Neural cell (in vitro differentiated cells): ENCODE measurements around the gene FBXL17. TPM values are rescaled to one million over a fixed set of nuclear protein-coding genes. Genes with fewer than 3 reads are reported as not detected.

Experiments
- H2AFZ ChIP-seq: fragments of 200-600, 300-800 bp; sonication (generic), shearing (Covaris generic); 2 replicates; pipeline ENCODE4 v1.6.0; 2014; ENCODE audit warnings: low read depth, mild to moderate bottlenecking, antibody characterized with exemption, low read length, moderate library complexity
- H3F3A ChIP-seq: fragments of 200-600 bp; shearing (Covaris generic); 2 replicates; pipeline ENCODE4 v1.6.1; 2016; ENCODE audit warnings: mild to moderate bottlenecking, moderate library complexity, mixed read lengths, antibody characterized with exemption, low read length; ENCODE audit not compliant: insufficient read depth, poor library complexity, severe bottlenecking
- H3K27ac ChIP-seq: fragments of 200-600, 300-800 bp; sonication (generic), shearing (Covaris generic); 2 replicates; pipeline ENCODE4 v1.5.1; 2014; ENCODE audit warnings: mild to moderate bottlenecking, low read length, moderate library complexity
- H3K27me3 ChIP-seq: fragments of 300-800, 200-600 bp; sonication (generic), shearing (Covaris generic); 2 replicates; pipeline ENCODE4 v1.6.0; 2014; ENCODE audit warnings: mild to moderate bottlenecking, low read depth, low read length, moderate library complexity; ENCODE audit not compliant: insufficient read depth
- H3K36me3 ChIP-seq: fragments of 300-800, 200-600 bp; sonication (generic), shearing (Covaris generic); 2 replicates; pipeline ENCODE4 v1.5.1; 2014; ENCODE audit warnings: mild to moderate bottlenecking, antibody characterized with exemption, low read length, moderate library complexity; ENCODE audit not compliant: insufficient read depth
- H3K4me2 ChIP-seq: fragments of 300-800, 200-600 bp; sonication (generic), shearing (Covaris generic); 2 replicates; pipeline ENCODE4 v1.6.0; 2014; ENCODE audit warnings: mild to moderate bottlenecking, low read length
- H3K4me3 ChIP-seq: fragments of 300-800, 200-600 bp; sonication (generic), shearing (Covaris generic); 2 replicates; pipeline ENCODE4 v1.5.1; 2014; ENCODE audit warnings: mild to moderate bottlenecking, low read length, moderate library complexity
- H3K79me2 ChIP-seq: fragments of 200-600 bp; shearing (Covaris generic); replicated peaks from 2 replicates; pipeline ENCODE4 v1.6.0; 2014; ENCODE audit warnings: mild to moderate bottlenecking, low read length, moderate library complexity; ENCODE audit not compliant: insufficient read depth
- H3K9ac ChIP-seq: fragments of 300-800, 200-600 bp; sonication (generic), shearing (Covaris generic); 2 replicates; pipeline ENCODE4 v1.6.1; 2016; ENCODE audit warnings: mild to moderate bottlenecking, low read length, mixed read lengths
- H3K9me2 ChIP-seq: fragments of 200-600 bp; shearing (Covaris generic); 2 replicates; pipeline ENCODE4 v1.6.1; 2016; ENCODE audit warnings: mild to moderate bottlenecking, low read length, mixed read lengths; ENCODE audit not compliant: insufficient read depth
- H3K9me3 ChIP-seq: fragments of 200-600, 300-800 bp; sonication (generic), shearing (Covaris generic); 2 replicates; pipeline ENCODE4 v1.6.1; 2016; ENCODE audit warnings: mild to moderate bottlenecking, mixed run types, low read length, moderate library complexity, mixed read lengths
- H4K20me1 ChIP-seq: fragments of 200-600 bp; shearing (Covaris generic); 2 replicates; pipeline ENCODE4 v1.6.1; 2016; ENCODE audit warnings: mild to moderate bottlenecking, mixed run types; ENCODE audit not compliant: insufficient read depth
- CTCF ChIP-seq: fragments of 450-650 bp; IDR thresholded peaks from 2 replicates; pipeline ENCODE4 v1.5.1; 2014; ENCODE audit warnings: antibody characterized with exemption, mild to moderate bottlenecking, moderate library complexity; ENCODE audit not compliant: poor library complexity, severe bottlenecking
- EP300 ChIP-seq: fragments of 450-650 bp; conservative IDR thresholded peaks from 2 replicates; pipeline ENCODE4 v1.6.1; 2014; ENCODE audit warnings: antibody characterized with exemption, mild to moderate bottlenecking, moderate library complexity; ENCODE audit not compliant: poor library complexity, severe bottlenecking
- EZH2 ChIP-seq: fragments of 200-600, 300-800 bp; shearing (Covaris generic), sonication (generic); IDR thresholded peaks from 2 replicates; pipeline ENCODE4 v1.6.1; 2014; ENCODE audit warnings: antibody characterized with exemption, low read length, borderline replicate concordance, mild to moderate bottlenecking; ENCODE audit not compliant: insufficient read depth, poor library complexity, severe bottlenecking
- MXI1 ChIP-seq: fragments of 450-650 bp; conservative IDR thresholded peaks from 2 replicates; pipeline ENCODE4 v1.6.1; 2014; ENCODE audit warnings: antibody characterized with exemption, mild to moderate bottlenecking; ENCODE audit not compliant: poor library complexity, severe bottlenecking
- POLR2AphosphoS5 ChIP-seq: IDR thresholded peaks from 2 replicates; pipeline ENCODE4 v1.6.1; 2012
- RAD21 ChIP-seq: fragments of 450-650 bp; conservative IDR thresholded peaks from 2 replicates; pipeline ENCODE4 v1.6.1; 2014; ENCODE audit warnings: antibody characterized with exemption, mild to moderate bottlenecking, moderate library complexity
- REST ChIP-seq: IDR thresholded peaks from 2 replicates; pipeline ENCODE4 v1.6.1; 2012; ENCODE audit warnings: borderline replicate concordance
- SMC3 ChIP-seq: fragments of 450-650 bp; conservative IDR thresholded peaks from 2 replicates; pipeline ENCODE4 v1.6.1; 2014; ENCODE audit warnings: antibody characterized with exemption, mild to moderate bottlenecking, moderate library complexity; ENCODE audit not compliant: poor library complexity
- TAF1 ChIP-seq: IDR thresholded peaks from 2 replicates; pipeline ENCODE4 v1.6.1; 2012; ENCODE audit warnings: low read depth
- polyA plus RNA-seq: library from polyadenylated mRNA; depleted of rRNA; stranded (reverse); fragments of >200 nt; gene quantifications from 2 replicates; pipeline ENCODE4 v1.2.3, GENCODE V29; 2014

Gene FBXL17
- polyA plus RNA-seq, 1 donor from 2014 or later: 19.6 TPM

GRCh38 chr5:108216890-108217289 is 165.0 kb downstream of the FBXL17 start:
- no peaks in the 10 kb centered on the region for H3K9me2 ChIP-seq
- H3K9me3 ChIP-seq: peaks cover 4% of the 10 kb centered on the region
- H3K79me2 ChIP-seq: no peaks in the 10 kb centered on the region
- H3K4me2 ChIP-seq: no peak overlapping the region
- H3K9ac ChIP-seq: no peak overlapping the region
- no peaks in the 10 kb centered on the region for H3F3A ChIP-seq
- no peak overlapping the region for H3K4me3 ChIP-seq
- no peak overlapping the region for H2AFZ ChIP-seq
- H4K20me1 ChIP-seq: no peaks in the 10 kb centered on the region
- H3K36me3 ChIP-seq: no peaks in the 10 kb centered on the region
- no peak overlapping the region for H3K27ac ChIP-seq
- TF ChIP-seq RAD21 (no peak), CTCF (no peak), MXI1 (no peak), EZH2 (no peak), POLR2AphosphoS5 (no peak), SMC3 (no peak), REST (no peak), EP300 (no peak), TAF1 (no peak)
- H3K27me3 ChIP-seq: no peaks in the 10 kb centered on the region

GRCh38 chr5:108214857-108215256 is 167.0 kb downstream of the FBXL17 start:
- Histone ChIP-seq H3K27ac (no peak overlapping the region), H4K20me1 (no peaks in the 10 kb centered on the region), H3F3A (no peaks in the 10 kb centered on the region), H3K27me3 (no peaks in the 10 kb centered on the region), H3K4me2 (no peak overlapping the region), H3K36me3 (no peaks in the 10 kb centered on the region), H2AFZ (no peak overlapping the region), H3K9ac (no peak overlapping the region), H3K79me2 (no peaks in the 10 kb centered on the region), H3K9me3 (peaks cover 4% of the 10 kb centered on the region), H3K9me2 (no peaks in the 10 kb centered on the region), H3K4me3 (no peak overlapping the region)
- TF ChIP-seq REST (no peak), POLR2AphosphoS5 (no peak), MXI1 (no peak), TAF1 (no peak), EP300 (no peak), EZH2 (no peak), CTCF (no peak), RAD21 (no peak), SMC3 (no peak)
